ENCODE measurements around the gene SYT1.

GRCh38 chr12:79433465-79434072 lies 569.0 kb downstream of the SYT1 start:
- TF ChIP-seq ZNF639 (tag by site-specific recombination; IDR thresholded peaks at IDR 0.05) (no peak), TRIM28 (IDR thresholded peaks at IDR 0.05; ENCODE audit: borderline replicate concordance, low read length) (no peak), CTCF (tag by site-specific recombination; IDR thresholded peaks at IDR 0.05) (no peak), ZNF292 (tag by site-specific recombination; IDR thresholded peaks at IDR 0.05; ENCODE audit: borderline replicate concordance, low read depth) (no peak), ZNF558 (tag by site-specific recombination; IDR thresholded peaks at IDR 0.05) (no peak), ZNF449 (tag by site-specific recombination; IDR thresholded peaks at IDR 0.05) (no peak), ZNF221 (tag by site-specific recombination; IDR thresholded peaks at IDR 0.05; ENCODE audit: borderline replicate concordance) (no peak), ZNF610 (tag by site-specific recombination; IDR thresholded peaks at IDR 0.05; ENCODE audit: borderline replicate concordance) (no peak), REST (tag by site-specific recombination; IDR thresholded peaks at IDR 0.05) (no peak), ZNF398 (tag by site-specific recombination; IDR thresholded peaks at IDR 0.05) (no peak), YY1 (tag by site-specific recombination; IDR thresholded peaks at IDR 0.05) (no peak), ZNF10 (tag by site-specific recombination; IDR thresholded peaks at IDR 0.05) (no peak), ZBTB20 (tag by site-specific recombination; IDR thresholded peaks at IDR 0.05) (no peak)

All from HEK293 (cell line).